Hematopoietic multipotent progenitor cell (in vitro differentiated cells): ENCODE measurements around the gene SNED1. TPM values are rescaled to one million over a fixed set of nuclear protein-coding genes. Genes with fewer than 3 reads are reported as not detected.

ENCODE experiments used
- DNase-seq, 3 donors: peaks; one replicate each; pipeline ENCODE4 v3.0.0-alpha.2; 2011 to 2015; ENCODE audit warnings: low read depth in 2 of 3, low spot score in 2 of 3
- total RNA-seq: library from RNA; depleted of rRNA; stranded (reverse); fragments of >200 nt; gene quantifications from one replicate; pipeline ENCODE4 v1.2.3, GENCODE V29; 2012

SNED1 gene
- total RNA-seq, 1 donor = 11.8 TPM

DNA sequence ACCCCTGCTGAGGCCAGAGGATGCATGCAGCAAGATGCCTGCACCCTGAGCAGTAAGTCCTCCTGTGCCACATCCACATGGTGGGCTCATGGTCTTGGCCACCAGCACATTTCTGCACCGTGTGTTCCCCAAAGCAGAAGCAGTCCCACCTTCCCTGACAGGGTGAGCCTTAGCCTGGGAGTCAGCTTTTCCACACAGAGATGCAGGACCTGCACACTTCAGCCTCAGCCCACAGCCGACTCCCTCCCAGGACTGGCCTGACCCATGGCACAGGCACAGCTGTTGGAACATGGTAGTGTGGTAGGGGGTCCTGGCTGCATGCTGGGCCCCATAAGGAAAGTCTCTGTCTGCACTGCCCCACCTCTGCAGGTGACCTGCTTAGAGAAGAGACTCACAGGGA lies 5.0 kb downstream of the SNED1 start:
- DNase-seq = no peak

DNA sequence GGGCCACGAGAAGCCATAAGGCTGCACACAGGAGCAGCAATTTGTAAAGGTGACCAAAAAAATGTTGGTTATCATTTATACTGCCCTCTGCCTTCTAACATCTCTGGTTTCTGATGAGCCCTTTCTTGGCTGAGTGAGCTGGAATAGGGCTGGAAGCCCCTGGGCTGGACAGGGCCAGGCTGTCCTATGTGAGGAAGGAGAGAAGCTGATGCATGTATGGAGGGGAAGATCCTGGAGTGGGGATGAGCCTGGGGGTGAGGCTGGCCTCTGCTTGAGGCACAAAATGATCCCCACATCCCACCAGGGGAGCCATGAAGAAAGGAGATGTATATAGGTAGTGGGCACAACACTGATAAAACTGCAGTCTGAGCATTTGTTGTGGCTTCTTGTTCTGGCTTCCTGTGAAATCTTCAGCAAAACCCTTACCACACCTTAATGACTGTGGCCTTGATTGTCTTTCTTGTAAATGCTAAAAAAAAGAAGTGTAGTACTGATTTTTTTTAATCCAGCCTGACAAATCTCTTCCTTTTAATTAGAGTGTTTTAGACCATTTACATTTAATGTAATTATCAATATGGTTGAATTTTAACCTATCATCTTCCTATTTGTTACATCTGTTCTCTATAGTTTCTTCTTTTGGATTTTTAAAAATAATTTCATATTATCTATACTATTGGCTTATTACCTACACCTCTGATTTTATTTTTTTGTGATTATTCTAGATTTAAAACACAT lies 5.6 kb downstream of the SNED1 start:
- DNase-seq = no peak

DNA sequence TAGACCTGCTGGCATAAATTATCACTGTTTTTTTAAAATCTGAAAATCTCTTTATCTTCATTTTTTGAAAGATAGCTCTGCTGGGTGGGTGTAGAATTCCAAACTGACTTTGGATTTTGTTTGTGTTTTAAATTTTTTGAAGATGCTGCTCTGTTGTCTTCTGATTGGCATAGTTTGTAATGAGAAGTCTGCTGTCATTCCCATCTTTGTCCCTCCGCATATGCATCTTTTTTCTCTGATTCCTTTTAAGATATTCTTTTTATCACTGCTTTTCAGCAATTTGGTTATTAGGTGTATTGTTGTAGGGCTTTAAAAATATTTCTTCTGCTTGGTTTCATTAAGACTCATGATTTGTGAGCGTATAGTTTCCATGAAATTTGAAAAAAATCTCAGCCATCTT lies 7.2 kb downstream of the SNED1 start:
- no peak for DNase-seq

DNA sequence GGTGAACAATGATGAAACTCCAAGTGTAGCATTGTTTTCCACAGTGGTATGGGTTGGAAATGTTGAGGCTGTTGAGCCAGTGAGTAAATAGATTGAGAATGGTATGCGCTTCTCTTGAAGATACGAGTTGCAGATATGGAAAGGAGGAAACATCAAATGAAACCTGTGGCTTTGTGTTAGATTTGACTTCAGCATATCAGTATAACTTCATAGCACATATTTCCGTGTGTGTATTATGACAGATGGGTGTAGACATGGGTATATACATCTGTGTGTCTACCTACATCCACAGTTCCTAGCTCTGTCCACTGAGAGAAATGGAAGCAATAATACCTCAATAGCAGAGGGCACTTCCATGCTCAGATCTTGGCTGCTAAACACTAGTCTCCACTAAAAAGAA lies 8.0 kb downstream of the SNED1 start:
- no peak for DNase-seq

DNA sequence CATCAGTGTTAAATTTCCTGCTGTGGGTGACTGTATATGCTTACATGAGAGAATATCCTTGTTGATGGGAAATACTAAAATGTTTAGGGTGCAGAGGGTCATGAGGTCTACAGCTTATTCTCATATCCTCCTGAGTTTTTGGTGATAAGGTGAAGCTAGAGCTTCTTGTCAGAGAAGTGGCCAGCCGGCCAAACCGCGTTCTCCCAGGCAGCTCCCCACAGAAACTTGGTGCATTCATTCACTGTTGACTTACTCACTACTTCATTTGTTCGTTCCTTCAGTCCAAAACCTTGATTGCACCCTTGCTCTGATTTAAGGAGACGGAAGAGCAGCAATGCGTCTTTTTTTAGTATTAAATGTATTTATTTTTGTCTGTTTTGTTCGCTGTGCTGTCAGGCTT lies 8.7 kb downstream of the SNED1 start:
- no peak for DNase-seq

DNA sequence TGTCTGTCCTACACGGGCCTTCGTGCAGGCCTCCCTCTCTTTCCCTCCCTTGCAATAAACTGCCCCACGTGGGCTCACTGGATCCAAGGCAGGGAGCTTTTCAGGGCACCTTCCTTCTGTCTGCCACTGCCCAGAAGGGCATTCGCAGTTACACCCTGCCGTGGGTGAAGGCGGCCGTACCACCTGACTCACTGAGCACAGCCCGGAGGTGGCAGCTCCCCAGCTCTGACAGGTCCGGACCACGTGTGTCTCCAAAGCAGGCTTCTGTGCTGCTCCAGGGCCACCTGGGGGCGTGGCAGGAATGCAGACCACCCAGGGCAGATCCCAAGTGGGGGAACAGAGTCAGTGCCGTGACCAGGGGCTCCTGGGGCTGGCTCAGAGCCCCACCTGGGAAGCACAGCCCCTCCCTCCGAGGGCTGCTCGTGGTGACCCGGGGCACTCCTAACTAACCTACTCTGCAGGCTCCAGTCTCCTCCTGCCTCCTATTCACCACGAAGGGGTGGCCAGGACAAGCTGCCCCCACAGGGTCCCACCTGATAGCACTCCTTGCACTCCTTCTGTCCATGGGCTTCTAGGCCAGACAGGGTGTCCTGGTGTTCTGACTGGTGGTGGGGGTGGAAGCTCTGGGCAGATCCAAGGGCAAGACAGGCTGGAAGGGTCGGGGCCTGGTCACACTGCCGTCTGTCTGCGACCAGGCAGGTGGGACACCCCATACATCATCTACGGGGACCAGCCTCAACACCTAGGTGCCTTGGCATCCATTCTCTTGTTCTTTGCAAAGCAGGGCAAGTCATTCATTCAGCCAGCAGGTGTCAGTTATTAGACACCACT lies 9.7 kb downstream of the SNED1 start:
- DNase-seq = no peak

DNA sequence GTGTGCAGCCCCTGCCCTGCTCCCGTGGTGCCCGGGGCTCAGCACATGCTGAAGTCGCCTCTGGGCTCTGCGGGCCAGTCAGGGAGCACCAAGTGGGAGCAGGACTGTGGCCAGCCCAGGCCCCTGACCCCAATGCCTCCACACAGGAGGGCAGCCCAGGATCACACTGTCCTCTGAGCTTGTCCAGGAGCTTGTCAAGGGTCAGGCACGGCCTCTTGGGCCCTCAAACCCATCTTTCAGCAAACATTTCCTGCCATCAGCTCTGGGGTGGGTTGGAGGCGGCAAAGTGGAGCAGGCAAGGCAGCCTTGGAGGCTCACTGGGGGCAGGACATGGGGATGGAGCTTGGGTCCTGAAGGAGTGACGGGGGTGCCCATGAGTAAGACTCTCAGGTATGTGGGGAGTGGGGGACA lies 10.3 kb downstream of the SNED1 start:
- no peak for DNase-seq

DNA sequence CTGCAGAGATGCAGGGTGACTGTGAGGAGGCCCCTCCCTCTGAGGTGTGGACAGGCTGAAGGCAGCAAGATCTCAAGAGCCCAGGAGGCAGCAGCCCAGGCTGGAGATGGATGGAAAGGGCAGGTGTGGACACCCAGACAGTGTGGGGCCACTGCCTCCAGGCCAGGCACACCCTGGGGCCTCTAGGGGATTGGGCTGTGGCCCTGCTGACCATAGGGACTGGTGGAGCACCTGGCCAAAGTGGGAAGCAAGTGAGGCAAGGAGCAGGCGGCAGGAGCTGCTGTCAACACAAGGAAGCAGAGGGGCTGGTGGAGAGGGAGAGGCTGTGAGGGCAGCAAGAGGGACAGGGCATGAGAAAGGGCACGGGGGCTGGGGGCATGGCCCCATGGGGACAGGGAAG lies 10.8 kb downstream of the SNED1 start:
- no peak for DNase-seq

DNA sequence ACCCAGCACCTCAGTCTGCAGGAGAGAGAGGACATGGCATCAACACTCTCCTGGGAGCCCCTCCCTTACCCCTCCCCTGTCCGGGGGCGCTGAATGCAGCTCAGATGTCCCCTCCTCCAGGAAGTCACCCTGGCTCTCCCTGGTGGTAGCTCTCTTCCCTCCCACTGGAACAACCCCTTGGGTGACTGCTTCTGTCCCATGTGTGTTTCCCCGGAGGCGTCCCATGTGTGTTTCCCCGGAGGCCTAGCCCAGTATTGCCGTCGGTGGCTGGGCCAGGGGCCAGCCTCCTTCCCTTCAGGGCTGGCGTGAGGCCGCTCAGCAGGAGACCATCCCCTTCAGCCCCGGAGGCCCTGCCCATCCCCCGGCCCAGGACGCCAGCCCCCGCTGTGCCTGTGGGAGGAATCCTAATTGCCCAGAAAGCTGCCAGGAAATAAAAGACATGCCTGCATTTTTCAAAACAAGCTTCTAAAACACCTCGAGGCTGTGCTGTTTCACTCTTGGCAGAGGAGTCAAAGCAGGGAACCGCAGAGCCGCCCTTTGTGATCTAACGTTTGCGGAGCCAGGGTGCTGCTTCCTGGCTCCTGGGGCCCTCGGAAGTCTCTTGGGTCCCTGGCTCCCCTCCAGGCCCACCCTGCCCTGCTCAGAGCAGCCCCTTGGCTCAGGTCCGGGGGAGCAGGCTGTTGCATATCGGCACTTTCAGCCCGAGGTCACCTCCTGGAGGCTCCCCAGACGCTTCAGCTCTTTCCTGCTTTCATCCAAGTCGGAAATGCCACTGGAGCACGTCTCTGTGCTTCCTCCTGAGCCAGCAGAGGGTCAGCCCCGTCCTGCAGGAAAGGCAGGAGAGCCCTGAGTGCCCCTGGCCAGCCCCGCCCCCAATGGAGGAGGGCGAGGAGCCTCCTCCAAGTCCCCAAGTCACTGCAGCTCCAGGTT lies 11.4 kb downstream of the SNED1 start:
- DNase-seq = peak in 2 of 3 donors; percentile 24 to 57

DNA sequence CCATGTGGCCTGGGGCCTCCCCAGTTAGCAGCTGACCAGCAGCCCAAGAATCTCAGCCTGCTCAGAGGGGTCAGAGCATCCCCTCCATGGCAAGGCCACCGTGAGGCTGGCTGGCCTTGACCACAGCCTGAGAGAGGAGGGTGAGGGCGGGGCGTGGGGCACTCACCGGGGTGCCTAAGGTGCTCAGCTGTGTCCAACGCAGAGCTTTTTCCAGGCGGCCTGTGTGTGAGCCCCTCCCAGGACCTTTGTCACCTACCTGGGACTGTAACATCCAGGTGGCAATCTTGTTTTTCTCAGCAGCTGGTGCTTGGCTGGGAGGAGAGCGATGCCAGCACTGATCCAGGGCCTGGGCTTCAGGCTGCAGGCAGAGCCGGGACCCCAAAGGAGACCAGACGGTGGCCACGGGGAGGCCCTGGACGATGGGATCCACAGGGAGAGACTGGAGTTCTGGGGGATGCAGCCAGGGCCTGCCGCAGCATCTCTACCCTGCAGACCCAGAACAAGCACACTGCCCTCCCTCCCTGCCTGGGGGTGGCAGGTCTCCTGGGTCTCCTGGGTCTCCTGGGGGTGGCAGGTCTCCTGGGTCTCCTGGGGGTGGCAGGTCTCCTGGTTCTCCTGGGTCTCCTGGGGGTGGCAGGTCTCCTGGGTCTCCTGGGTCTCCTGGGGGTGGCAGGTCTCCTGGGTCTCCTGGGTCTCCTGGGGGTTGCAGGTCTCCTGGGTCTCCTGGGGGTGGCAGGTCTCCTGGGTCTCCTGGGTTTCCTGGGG lies 12.3 kb downstream of the SNED1 start:
- no peak for DNase-seq

DNA sequence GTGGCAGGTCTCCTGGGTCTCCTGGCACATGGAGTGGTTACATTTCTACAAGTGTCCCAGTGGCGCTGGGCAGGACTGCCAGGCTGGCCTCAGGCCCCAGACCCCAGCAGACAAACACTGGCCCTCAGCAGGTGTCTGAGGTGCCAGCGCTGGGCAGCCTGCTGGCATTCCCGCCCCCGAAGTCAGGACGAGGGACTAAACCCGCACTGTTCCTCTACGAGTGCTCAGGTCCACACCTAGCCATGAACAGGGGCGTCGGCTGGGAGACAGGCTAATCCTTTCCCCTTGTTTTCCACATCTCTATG lies 12.8 kb downstream of the SNED1 start:
- no peak for DNase-seq

DNA sequence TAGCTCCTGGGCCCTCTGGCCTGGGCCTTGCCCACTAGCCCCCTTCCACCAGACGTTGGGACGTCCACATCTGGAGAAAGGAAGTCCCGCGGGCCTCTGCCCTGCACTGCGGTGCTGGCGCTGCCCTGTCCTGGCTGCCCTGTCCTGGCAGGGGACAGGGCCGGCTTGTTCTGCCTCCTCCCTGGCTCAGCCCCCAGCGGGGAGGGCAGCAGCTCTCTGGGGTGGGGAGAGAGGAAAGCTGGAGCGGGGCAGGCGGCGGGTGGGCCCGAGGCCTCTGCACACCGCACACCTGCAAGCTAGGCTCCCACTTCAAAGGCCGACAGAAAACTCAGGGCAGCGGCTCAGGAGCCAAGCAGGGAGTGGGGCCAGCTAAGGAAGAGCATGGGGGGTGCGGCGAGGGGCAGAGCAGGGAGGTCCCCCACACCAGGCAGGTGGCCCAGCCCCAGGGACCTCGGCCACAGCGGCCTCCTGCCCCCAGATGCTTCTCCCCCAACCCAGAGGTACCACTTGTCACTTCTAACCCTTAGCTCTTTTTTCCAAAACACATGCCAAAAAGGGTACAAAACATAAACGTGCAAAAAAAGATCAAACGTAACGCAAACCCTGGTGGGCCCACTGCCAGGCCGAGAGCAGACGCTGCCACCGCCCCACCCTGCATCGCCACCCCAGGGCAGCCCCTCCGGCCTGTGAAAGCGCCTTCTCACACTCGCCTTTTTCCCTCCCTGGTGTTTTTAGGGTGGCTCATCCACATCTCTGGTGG lies 13.5 kb downstream of the SNED1 start:
- no peak for DNase-seq

DNA sequence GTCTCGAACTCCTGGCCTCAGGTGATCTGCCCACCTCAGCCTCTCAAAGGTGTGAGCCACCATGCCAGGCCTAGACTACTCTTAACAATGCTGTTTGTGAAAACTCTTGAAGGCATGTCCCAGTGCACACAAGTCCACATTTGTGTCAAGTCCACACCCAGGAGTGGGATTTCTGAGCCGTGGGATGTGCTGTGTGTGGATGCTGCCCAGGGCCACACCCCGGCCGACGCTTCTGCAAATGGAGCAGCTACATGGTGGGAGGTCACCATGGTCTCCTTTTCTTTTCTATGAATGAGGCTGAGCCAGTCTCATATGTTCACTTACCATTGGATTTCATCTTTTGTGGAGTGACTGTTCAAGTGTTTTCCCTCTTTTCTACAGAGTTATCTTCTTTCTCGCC lies 15.8 kb downstream of the SNED1 start:
- no peak for DNase-seq

DNA sequence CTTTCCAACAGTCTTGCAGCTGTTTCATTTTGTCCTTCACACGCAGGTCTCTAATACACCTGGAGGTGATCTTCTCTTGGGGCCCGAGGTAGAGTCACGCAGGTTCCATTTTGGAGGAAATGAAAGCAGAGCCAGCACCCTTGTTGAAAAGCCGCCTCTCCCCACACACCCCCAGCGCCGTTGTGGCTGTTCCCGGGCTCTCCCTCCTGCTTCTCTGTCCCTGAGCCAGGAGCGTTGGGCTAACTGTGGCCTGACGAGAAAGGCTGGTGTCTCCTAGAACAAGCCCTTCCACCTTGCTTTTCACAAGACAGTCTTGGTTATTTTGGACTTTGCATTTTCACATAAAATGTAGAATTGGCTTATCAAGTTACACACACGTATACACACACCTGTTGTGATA lies 16.3 kb downstream of the SNED1 start:
- no peak for DNase-seq

DNA sequence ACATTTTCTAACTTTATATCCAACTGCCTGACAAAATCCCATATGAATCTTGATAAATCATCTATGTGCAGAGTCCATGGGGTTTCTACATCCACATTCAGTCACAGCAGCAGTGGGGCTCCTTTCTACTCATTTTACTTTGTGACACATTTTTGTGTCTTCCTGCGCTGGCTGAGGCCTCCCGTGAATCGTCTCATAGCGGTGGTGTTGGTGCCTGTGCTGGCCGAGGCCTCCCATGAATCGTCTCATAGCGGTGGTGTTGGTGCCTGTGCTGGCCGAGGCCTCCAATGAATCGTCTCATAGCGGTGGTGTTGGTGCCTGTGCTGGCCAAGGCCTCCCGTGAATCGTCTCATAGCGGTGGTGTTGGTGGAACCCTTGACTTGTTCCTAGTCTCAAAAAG lies 17.0 kb downstream of the SNED1 start:
- no peak for DNase-seq

DNA sequence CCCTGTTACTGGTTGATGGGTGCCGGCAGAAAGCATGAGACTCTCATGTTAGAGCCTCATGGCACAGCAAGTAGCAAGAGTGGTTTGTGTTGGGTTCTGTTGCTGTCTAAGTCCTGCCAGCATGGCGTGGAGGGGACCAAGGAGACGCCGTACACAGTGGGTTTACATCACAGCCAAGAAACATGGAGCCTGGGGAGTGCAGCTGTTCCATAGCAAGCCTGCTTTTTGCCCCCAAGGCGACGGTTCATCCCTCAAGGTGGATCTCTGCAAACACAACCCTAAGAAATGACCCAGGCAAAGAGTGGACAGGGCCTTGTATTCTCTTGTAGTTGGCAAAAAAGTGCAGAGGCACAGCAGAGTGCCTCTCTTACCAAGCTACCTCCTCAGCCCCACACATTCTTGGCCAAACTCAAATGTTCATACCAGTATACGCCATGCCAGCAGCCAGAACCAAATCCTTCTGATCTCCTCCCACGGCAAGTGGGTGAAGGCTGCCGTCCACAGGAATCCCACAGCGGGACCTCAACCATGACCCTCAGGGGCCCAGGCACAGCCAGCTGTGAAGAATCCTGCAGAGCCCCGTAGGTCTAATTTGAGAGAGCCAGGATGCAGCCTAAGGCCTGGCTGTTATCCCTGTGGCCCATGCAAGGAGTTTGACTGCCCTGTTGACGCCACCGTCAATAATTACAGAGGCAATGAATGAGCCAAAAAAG lies 19.0 kb downstream of the SNED1 start:
- no peak for DNase-seq

DNA sequence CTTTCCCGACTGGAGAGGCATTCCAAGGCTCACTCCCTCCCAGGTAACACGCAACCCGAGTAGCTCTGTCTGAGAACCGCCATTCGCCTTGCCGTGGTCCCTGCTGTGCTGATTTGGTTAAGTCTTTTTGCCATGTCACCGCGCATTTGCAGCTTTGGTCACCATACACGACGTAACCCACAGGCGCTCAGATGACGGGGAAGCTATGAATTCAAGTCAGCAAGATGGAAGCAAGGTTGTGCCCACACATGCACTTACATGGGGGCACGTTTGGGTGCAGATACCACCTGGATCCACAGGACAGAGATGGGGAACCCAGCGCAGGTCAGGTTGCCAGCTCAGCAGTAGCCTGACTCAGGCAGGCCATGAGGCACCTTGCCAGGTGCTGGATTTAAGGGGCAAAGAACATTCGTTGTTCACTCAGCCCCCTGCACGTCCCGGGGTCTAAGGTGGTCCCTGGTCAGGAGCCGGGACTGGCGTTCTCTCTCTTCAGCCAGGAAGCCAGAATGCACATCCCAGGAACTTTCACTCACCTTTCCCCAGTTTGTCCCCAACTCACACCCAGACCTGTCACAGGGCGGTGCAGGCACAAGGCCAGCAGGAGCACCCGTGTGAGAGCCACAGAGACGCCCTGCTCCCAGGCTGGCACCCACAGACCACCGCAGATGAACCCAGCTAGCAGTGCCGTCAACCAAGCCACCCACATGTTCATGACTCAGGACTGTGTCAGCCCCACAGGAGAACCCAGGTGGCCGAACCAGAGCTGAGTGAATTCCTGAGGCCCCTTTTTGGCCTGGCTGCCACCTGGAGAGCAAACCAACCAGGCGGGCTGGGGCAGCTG lies 19.9 kb downstream of the SNED1 start:
- no peak for DNase-seq

DNA sequence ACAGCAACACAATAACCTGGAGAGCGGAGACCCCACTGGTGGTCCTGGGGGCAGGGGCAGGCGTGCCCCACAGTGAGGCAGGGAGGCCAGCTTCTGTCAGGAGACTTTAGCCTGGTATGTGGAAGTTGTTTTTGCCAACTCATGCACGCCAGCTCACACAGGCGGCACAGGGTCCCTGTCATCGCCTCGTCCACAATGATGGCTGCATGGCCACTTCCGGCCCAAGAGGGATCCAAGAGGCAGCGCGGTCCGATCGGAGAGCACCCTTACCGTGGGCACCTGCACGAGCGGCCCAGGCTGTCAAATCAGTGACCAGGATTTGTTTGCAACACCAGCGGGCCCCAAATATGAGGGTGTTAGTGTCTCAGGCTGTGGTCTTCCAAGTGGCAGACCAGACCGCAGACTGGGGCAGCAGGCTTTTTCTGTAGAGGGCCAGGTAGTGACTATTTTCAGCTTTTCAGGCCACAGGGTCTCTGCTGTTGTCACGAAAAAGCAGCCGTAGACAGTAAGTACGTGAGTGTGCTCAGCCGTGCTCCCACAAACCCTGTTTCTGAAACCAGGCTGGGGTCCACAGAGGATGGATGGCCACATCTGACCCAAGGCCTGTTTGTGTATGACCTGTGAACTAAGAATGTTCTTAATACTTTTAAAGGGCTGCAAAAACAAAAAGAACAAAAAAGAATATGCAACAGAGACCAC lies 21.2 kb downstream of the SNED1 start:
- DNase-seq = no peak
